KBM-7 (cell line): Measurements from ENCODE around the gene NEURL3.
"Not testable (repeated sequence)": the region's sequence is repeated elsewhere in the genome, so short reads cannot be mapped to it uniquely, and the experiment has no call there.

Experiments used
- DNase-seq: peaks from one replicate; pipeline ENCODE4 v3.0.0-alpha.2; 2015
- in situ Hi-C: fragments of 300-500 bp; cut with MboI; formaldehyde crosslinking; loops from 2 replicates; pipeline ENCODE4 v1.14.3; 2020; ENCODE audit warnings: low sequenced_read_pairs, low pct_unique_long_range_greater_than_20kb, mixed read lengths

Gene NEURL3

GRCh38 chr2:96495982-96496629 is 9.1 kb downstream of the NEURL3 start:
- DNase-seq = no peak
- in situ Hi-C loops = no loop called here

- in situ Hi-C loops = no loop called here
- DNase-seq = no peak
Measured at GRCh38 chr2:96494188-96494587, 11.0 kb downstream of the NEURL3 start.

- no peak for DNase-seq
- in situ Hi-C loops = no loop called here
Measured at GRCh38 chr2:96493072-96493471, 12.1 kb downstream of the NEURL3 start.

- in situ Hi-C loops = no loop called here
Measured at GRCh38 chr2:96491860-96492497, 13.2 kb downstream of the NEURL3 start.

GRCh38 chr2:96489663-96490062 is 15.5 kb downstream of the NEURL3 start:
- in situ Hi-C loops = no loop called here
- DNase-seq = no peak

More at GRCh38 chr2:96491860-96492497, 13.2 kb downstream of the NEURL3 start:
- no peak for DNase-seq

- no peak for DNase-seq
- in situ Hi-C loops = no loop called here
Measured at GRCh38 chr2:96489261-96489660, 15.9 kb downstream of the NEURL3 start.

- no peak for DNase-seq
- in situ Hi-C loops = no loop called here
Measured at GRCh38 chr2:96486696-96487095, 18.5 kb downstream of the NEURL3 start.

GRCh38 chr2:96485751-96486651 is 19.2 kb downstream of the NEURL3 start:
- in situ Hi-C loops = no loop called here
- no peak for DNase-seq

GRCh38 chr2:96485350-96485749 is 19.8 kb downstream of the NEURL3 start:
- DNase-seq = no peak
- in situ Hi-C loops = no loop called here

- DNase-seq = no peak
- in situ Hi-C loops = no loop called here
Measured at GRCh38 chr2:96484091-96484490, 21.1 kb downstream of the NEURL3 start.

- DNase-seq = no peak
- in situ Hi-C loops = no loop called here
Measured at GRCh38 chr2:96477458-96477857, 27.7 kb downstream of the NEURL3 start.

- in situ Hi-C loops = no loop called here
- no peak for DNase-seq
Measured at GRCh38 chr2:96471772-96472171, 33.4 kb downstream of the NEURL3 start.

GRCh38 chr2:96470636-96471035 is 34.5 kb downstream of the NEURL3 start:
- in situ Hi-C loops = no loop called here
- DNase-seq = no peak

GRCh38 chr2:96470109-96470508 is 35.0 kb downstream of the NEURL3 start:
- DNase-seq = no peak
- in situ Hi-C loops = no loop called here

- in situ Hi-C loops = no loop called here
- DNase-seq = no peak
Measured at GRCh38 chr2:96468904-96469303, 36.3 kb downstream of the NEURL3 start.

- in situ Hi-C loops = no loop called here
- no peak for DNase-seq
Measured at GRCh38 chr2:96464651-96465050, 40.5 kb downstream of the NEURL3 start.

GRCh38 chr2:96464061-96464460 is 41.1 kb downstream of the NEURL3 start:
- DNase-seq = no peak
- in situ Hi-C loops = no loop called here

GRCh38 chr2:96463119-96463518 is 42.0 kb downstream of the NEURL3 start:
- in situ Hi-C loops = no loop called here
- no peak for DNase-seq

GRCh38 chr2:96461616-96462015 is 43.5 kb downstream of the NEURL3 start:
- DNase-seq, in situ Hi-C loops: not testable (repeated sequence)

- DNase-seq = no peak
- in situ Hi-C loops = no loop called here
Measured at GRCh38 chr2:96452053-96452452, 53.1 kb downstream of the NEURL3 start.
